Measurements from ENCODE around the gene CHCHD4.
A peak's percentile ranks its signal among the peaks of the same experiment; 100 is the strongest.
"Not testable (repeated sequence)": the region's sequence is repeated elsewhere in the genome, so short reads cannot be mapped to it uniquely, and the experiment has no call there.

CHCHD4 gene

GRCh38 chr3:14133876-14134275, 9.2 kb upstream of the CHCHD4 start:
- no peak for DNase-seq

GRCh38 chr3:14133188-14133800, 8.6 kb upstream of the CHCHD4 start:
- no peak for DNase-seq

- no peak for DNase-seq
Observed at GRCh38 chr3:14132689-14133088, 8.0 kb upstream of the CHCHD4 start.

- DNase-seq, result no peak
Observed at GRCh38 chr3:14132120-14132519, 7.5 kb upstream of the CHCHD4 start.

GRCh38 chr3:14131134-14131533, 6.5 kb upstream of the CHCHD4 start:
- no peak for DNase-seq

- DNase-seq, result no peak
Observed at GRCh38 chr3:14130707-14131106, 6.0 kb upstream of the CHCHD4 start.

GRCh38 chr3:14130230-14130629, 5.6 kb upstream of the CHCHD4 start:
- no peak for DNase-seq

GRCh38 chr3:14129296-14129695, 4.6 kb upstream of the CHCHD4 start:
- no peak for DNase-seq

GRCh38 chr3:14128724-14129123, 4.1 kb upstream of the CHCHD4 start:
- DNase-seq, result no peak

- DNase-seq, result no peak
Observed at GRCh38 chr3:14127516-14128161, 3.0 kb upstream of the CHCHD4 start.

GRCh38 chr3:14126887-14127505, 2.3 kb upstream of the CHCHD4 start:
- no peak for DNase-seq

- DNase-seq, result peak; percentile 4
Observed at GRCh38 chr3:14126017-14126886, 1.6 kb upstream of the CHCHD4 start.

- DNase-seq, result no peak
Observed at GRCh38 chr3:14125193-14126016, 735 bp upstream of the CHCHD4 start.

- no peak for DNase-seq
Observed at GRCh38 chr3:14124223-14124614, 451 bp downstream of the CHCHD4 start.

GRCh38 chr3:14123308-14124222, 1.1 kb downstream of the CHCHD4 start:
- no peak for DNase-seq

- DNase-seq, result no peak
Observed at GRCh38 chr3:14122301-14122700, 2.4 kb downstream of the CHCHD4 start.

- DNase-seq, result no peak
Observed at GRCh38 chr3:14121859-14122258, 2.8 kb downstream of the CHCHD4 start.

GRCh38 chr3:14120921-14121448, 3.7 kb downstream of the CHCHD4 start:
- DNase-seq, result not testable (repeated sequence)

- DNase-seq, result no peak
Observed at GRCh38 chr3:14120111-14120920, 4.4 kb downstream of the CHCHD4 start.

- no peak for DNase-seq
Observed at GRCh38 chr3:14119651-14120050, 5.0 kb downstream of the CHCHD4 start.

Data from NCI-H748 treated with DMSO at 0.1 percent for 48 hours (cell line).